Esophagus squamous epithelium (tissue), 4 donors: Measurements from ENCODE around the gene MCL1.

Experiments
- POLR2A ChIP-seq, 4 donors: fragments of 450-650 bp; IDR thresholded peaks; one replicate each; pipeline ENCODE4 v1.6.1; 2017; ENCODE audit warnings: antibody characterized with exemption in 4 of 4, mild to moderate bottlenecking in 4 of 4, moderate library complexity in 3 of 4
- TF ChIP-seq, protein P1 (sequence below), 6 experiments: fragments of 450-650 bp in 4 of 6; fragments of 200-600 bp in 2 of 6; sonication (generic) in 2 of 6; IDR thresholded peaks; one replicate each; pipeline ENCODE4 v1.5.1; 2016 to 2019; ENCODE audit warnings: antibody characterized with exemption in 6 of 6, mild to moderate bottlenecking in 4 of 6, moderate library complexity in 4 of 6

GRCh38 chr1:150551051-150551783 is 28.2 kb downstream of the MCL1 start:
- TF ChIP-seq, protein P1, sequence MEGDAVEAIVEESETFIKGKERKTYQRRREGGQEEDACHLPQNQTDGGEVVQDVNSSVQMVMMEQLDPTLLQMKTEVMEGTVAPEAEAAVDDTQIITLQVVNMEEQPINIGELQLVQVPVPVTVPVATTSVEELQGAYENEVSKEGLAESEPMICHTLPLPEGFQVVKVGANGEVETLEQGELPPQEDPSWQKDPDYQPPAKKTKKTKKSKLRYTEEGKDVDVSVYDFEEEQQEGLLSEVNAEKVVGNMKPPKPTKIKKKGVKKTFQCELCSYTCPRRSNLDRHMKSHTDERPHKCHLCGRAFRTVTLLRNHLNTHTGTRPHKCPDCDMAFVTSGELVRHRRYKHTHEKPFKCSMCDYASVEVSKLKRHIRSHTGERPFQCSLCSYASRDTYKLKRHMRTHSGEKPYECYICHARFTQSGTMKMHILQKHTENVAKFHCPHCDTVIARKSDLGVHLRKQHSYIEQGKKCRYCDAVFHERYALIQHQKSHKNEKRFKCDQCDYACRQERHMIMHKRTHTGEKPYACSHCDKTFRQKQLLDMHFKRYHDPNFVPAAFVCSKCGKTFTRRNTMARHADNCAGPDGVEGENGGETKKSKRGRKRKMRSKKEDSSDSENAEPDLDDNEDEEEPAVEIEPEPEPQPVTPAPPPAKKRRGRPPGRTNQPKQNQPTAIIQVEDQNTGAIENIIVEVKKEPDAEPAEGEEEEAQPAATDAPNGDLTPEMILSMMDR (IDR thresholded peaks at IDR 0.05) = no peak
- TF ChIP-seq POLR2A (IDR thresholded peaks at IDR 0.05) = no peak
